Cardiac atrium fibroblast (primary cell): ENCODE results near the gene RERGL. TPM values are rescaled to one million over a fixed set of nuclear protein-coding genes. Genes with fewer than 3 reads are reported as not detected.

Experiments used
- total RNA-seq: library from RNA; depleted of rRNA; stranded (reverse); fragments of >200 nt; gene quantifications from 2 replicates; pipeline ENCODE4 v1.2.3, GENCODE V29; 2015

RERGL gene, protein sequence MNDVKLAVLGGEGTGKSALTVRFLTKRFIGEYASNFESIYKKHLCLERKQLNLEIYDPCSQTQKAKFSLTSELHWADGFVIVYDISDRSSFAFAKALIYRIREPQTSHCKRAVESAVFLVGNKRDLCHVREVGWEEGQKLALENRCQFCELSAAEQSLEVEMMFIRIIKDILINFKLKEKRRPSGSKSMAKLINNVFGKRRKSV
- total RNA-seq: not detected in 2 replicates

DNA sequence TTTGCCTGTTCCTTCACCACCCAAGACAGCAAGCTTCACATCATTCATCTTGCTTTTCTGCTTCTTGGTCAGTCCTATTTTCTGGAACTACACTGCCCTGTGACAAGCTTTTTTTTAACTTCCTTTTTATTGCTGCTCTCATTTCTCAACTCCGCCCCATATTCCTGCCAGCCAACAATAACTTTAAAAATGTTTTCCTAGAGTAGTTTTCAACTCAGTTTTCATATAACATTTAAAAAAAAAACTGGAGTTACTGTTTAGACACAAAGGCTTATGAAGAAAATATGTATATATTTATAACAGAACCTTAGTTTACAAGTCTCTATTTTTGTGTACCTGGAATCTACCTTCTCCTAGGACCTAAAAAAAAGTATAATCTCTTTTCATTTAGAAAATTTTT is at the start of gene RERGL:
RERGL (minus strand) TSS at position 101 of the 400 bp plus-strand sequence; CDS start at position 48, 53 bp downstream.

Other genes with a start within 250 kb of the RERGL start
- not detected in 2 replicates for gene PIK3C2G, start 171.3 kb upstream of the RERGL start, total RNA-seq